K562 (cell line): ENCODE data around the gene HDHD3. TPM values are rescaled to one million over a fixed set of nuclear protein-coding genes. Genes with fewer than 3 reads are reported as not detected.

Source experiments
- ARID3A ChIP-seq: IDR thresholded peaks from 2 replicates; pipeline ENCODE4 v1.6.1; 2012; ENCODE audit warnings: low read depth, low read length, improper control_type of control experiment, borderline replicate concordance
- BACH1 ChIP-seq: fragments of 200-800 bp; sonication (Bioruptor generic); IDR thresholded peaks from 2 replicates; pipeline ENCODE4 v1.6.1; 2016; ENCODE audit warnings: missing genetic modification characterization, missing compliant biosample characterization
- BRF2 ChIP-seq: IDR thresholded peaks from 3 replicates; pipeline ENCODE4 v1.6.1; 2011; ENCODE audit warnings: borderline replicate concordance, mild to moderate bottlenecking; ENCODE audit not compliant: insufficient read length, insufficient read depth
- CBFB ChIP-seq: sonication (generic); formaldehyde crosslinking; IDR thresholded peaks from 2 replicates; pipeline ENCODE4 v1.4.0; 2020; ENCODE audit warnings: mild to moderate bottlenecking, missing genetic modification reagents
- FOXA1 ChIP-seq: fragments of 450-650 bp; IDR thresholded peaks from 2 replicates; pipeline ENCODE4 v1.6.1; 2016; ENCODE audit warnings: mild to moderate bottlenecking, borderline replicate concordance
- KHSRP ChIP-seq: fragments of 450-650 bp; IDR thresholded peaks from 2 replicates; pipeline ENCODE4 v1.6.1; 2017
- MAZ ChIP-seq, 2 experiments: fragments of 450-650 bp in 1 of 2; sonication (generic) in 1 of 2; formaldehyde crosslinking; IDR thresholded peaks in 1 of 2; conservative IDR thresholded peaks in 1 of 2; 2 replicates each; pipeline versions ENCODE4 v1.4.0 to v1.5.0; 2020; ENCODE audit warnings: mild to moderate bottlenecking in 1 of 2, missing genetic modification reagents in 1 of 2
- MLLT1 ChIP-seq, 2 experiments: fragments of 450-650 bp; IDR thresholded peaks; 2 replicates each; pipeline ENCODE4 v1.6.1; 2016
- NCOA1 ChIP-seq: fragments of 450-650 bp; IDR thresholded peaks from 2 replicates; pipeline ENCODE4 v1.6.1; 2016; ENCODE audit warnings: low read depth
- NR0B1 ChIP-seq: fragments of 450-650 bp; IDR thresholded peaks from one replicate; pipeline ENCODE4 v1.6.1; 2018; ENCODE audit warnings: mild to moderate bottlenecking, moderate library complexity; ENCODE audit not compliant: partially characterized antibody
- RHOXF2B ChIP-seq: fragments of 250-450 bp; sonication (Bioruptor Pico); conservative IDR thresholded peaks from 2 replicates; pipeline ENCODE4 v1.5.1; 2021
- SMAD1 ChIP-seq: fragments of 150-350 bp; IDR thresholded peaks from 2 replicates; pipeline ENCODE4 v1.6.1; 2014; ENCODE audit warnings: low read length, low read depth; ENCODE audit not compliant: partially characterized antibody
- TCF3 ChIP-seq: sonication (generic); formaldehyde crosslinking; IDR thresholded peaks from 2 replicates; pipeline ENCODE4 v1.4.0; 2020; ENCODE audit warnings: mild to moderate bottlenecking, missing genetic modification reagents
- ZNF143 ChIP-seq: sonication (generic); formaldehyde crosslinking; IDR thresholded peaks from 2 replicates; pipeline ENCODE4 v1.9.0; 2022; ENCODE audit warnings: mild to moderate bottlenecking, missing genetic modification reagents
- ZNF146 ChIP-seq: IDR thresholded peaks from one replicate; pipeline ENCODE4 v1.6.1; 2018; ENCODE audit warnings: missing compliant biosample characterization; ENCODE audit not compliant: unreplicated experiment
- ZNF224 ChIP-seq: sonication (generic); formaldehyde crosslinking; IDR thresholded peaks from 2 replicates; pipeline ENCODE4 v1.8.0; 2022; ENCODE audit warnings: mild to moderate bottlenecking, missing genetic modification reagents
- ZNF324 ChIP-seq: fragments of 250-450 bp; sonication (Bioruptor Pico); IDR thresholded peaks from 2 replicates; pipeline ENCODE4 v1.4.0; 2020; ENCODE audit warnings: mild to moderate bottlenecking
- ZNF436 ChIP-seq: fragments of 250-450, 450-650 bp; sonication (Bioruptor Pico); formaldehyde crosslinking; IDR thresholded peaks from 2 replicates; pipeline ENCODE4 v1.7.0; 2020; ENCODE audit warnings: mild to moderate bottlenecking
- ZNF696 ChIP-seq: fragments of 250-450 bp; sonication (Bioruptor Pico); conservative IDR thresholded peaks from 2 replicates; pipeline ENCODE4 v1.4.0; 2020; ENCODE audit warnings: mild to moderate bottlenecking, moderate library complexity
- polyA plus RNA-seq, 8 experiments: library from polyadenylated mRNA; depleted of rRNA in 4 of 8; stranded (reverse) in 5 of 8; unstranded in 3 of 8; fragments of >200 nt; fragmentation: Nextera tagmentation in 2 of 8; fragmentation: Illumina TruSeq in 1 of 8; extraction: Ambion mirVana in 2 of 8; extraction: Trizol in 1 of 8; gene quantifications; 2 replicates each; pipeline versions ENCODE4 v1.2.1 to v1.2.3, GENCODE V29; 2011 to 2014; ENCODE audit warnings: inconsistent platforms in 1 of 8, missing spikeins in 1 of 8
- total RNA-seq, 7 experiments: library from RNA; depleted of rRNA in 6 of 7; stranded (reverse); fragments of >200 nt in 6 of 7; fragmentation: Illumina TruSeq in 2 of 7; extraction: Trizol in 2 of 7; gene quantifications; 2 replicates each; pipeline versions ENCODE4 v1.2.1 to v1.2.3, GENCODE V29; 2011 to 2021; ENCODE audit warnings: low replicate concordance in 1 of 7
- TF ChIP-seq, protein P1 (sequence below): sonication (generic); formaldehyde crosslinking; IDR thresholded peaks from 2 replicates; pipeline ENCODE4 v1.9.0; 2022; ENCODE audit warnings: mild to moderate bottlenecking, missing genetic modification reagents
- TF ChIP-seq, protein P2 (sequence below): fragments of 450-650 bp; IDR thresholded peaks from 2 replicates; pipeline ENCODE4 v1.6.1; 2016

The HDHD3 gene
- total and polyA plus RNA-seq, 9 of the 15 experiments (the other 6 are each of a cell fraction or from before 2014, with no cell fraction given) = 1.1 to 19.1 (median 10.9) TPM

- TF ChIP-seq FOXA1 (no peak), CBFB (no peak), KHSRP (0 out of 2 replicates have a peak, but pooled peaks have one; percentile 48), NCOA1 (peak; percentile 59; the same call in 1 of the 2 replicates), ZNF696 (no peak), ZNF143 (CRISPR knock-in tag) (no peak), ZNF146 (no peak), MLLT1 (IDR thresholded peaks at IDR 0.05) (no peak), RHOXF2B (CRISPR knock-in tag) (no peak), ARID3A (peak; percentile 90; the same call in 1 of the 2 replicates), ZNF324 (no peak), BRF2 (no peak), SMAD1 (peak; percentile 74), ZNF224 (CRISPR knock-in tag) (no peak), TCF3 (CRISPR knock-in tag) (peak; percentile 97), ZNF436 (no peak), NR0B1 (no peak), MAZ (CRISPR knock-in tag; conservative IDR thresholded peaks at IDR 0.05 in 1 of 2, IDR thresholded peaks at IDR 0.05 in 1 of 2) (peak in 1 of 2 experiments; percentile 19; a peak in 1 of 4 replicates), BACH1 (tag) (0 out of 2 replicates have a peak, but pooled peaks have one; percentile 35)
- TF ChIP-seq, protein P1, sequence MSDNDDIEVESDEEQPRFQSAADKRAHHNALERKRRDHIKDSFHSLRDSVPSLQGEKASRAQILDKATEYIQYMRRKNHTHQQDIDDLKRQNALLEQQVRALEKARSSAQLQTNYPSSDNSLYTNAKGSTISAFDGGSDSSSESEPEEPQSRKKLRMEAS (CRISPR knock-in tag) = no peak
- TF ChIP-seq, protein P2, sequence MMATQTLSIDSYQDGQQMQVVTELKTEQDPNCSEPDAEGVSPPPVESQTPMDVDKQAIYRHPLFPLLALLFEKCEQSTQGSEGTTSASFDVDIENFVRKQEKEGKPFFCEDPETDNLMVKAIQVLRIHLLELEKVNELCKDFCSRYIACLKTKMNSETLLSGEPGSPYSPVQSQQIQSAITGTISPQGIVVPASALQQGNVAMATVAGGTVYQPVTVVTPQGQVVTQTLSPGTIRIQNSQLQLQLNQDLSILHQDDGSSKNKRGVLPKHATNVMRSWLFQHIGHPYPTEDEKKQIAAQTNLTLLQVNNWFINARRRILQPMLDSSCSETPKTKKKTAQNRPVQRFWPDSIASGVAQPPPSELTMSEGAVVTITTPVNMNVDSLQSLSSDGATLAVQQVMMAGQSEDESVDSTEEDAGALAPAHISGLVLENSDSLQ = no peak
These were observed 7.6 kb downstream of the HDHD3 start (continued) for GRCh38 chr9:113368982-113369854.
